Esophagus muscularis mucosa (tissue), 4 donors: ENCODE data around the gene ABTB1. TPM values are rescaled to one million over a fixed set of nuclear protein-coding genes. Genes with fewer than 3 reads are reported as not detected.
A peak's percentile ranks its signal among the peaks of the same experiment; 100 is the strongest.

Experiments used
- DNase-seq: peaks from one replicate; pipeline ENCODE4 v3.0.0-alpha.2; 2017; ENCODE audit errors: extremely low spot score
- H3K27ac ChIP-seq, 4 donors: fragments of 200-600 bp; sonication (generic); replicated peaks in 1 of 4; 1 replicate in 3 of 4; 2 replicates in 1 of 4; pipeline ENCODE4 v1.5.1; 2016 to 2019; ENCODE audit warnings: mild to moderate bottlenecking in 1 of 4
- H3K27me3 ChIP-seq, 4 donors: fragments of 200-600 bp; sonication (generic); one replicate each; pipeline versions ENCODE4 v1.5.1 to v1.6.0; 2016 to 2019
- H3K36me3 ChIP-seq, 4 donors: fragments of 200-600 bp; sonication (generic); one replicate each; pipeline ENCODE4 v1.5.1; 2016 to 2019
- H3K4me1 ChIP-seq, 4 donors: fragments of 200-600 bp; sonication (generic); one replicate each; pipeline ENCODE4 v1.5.1; 2016 to 2019
- H3K4me3 ChIP-seq, 4 donors: fragments of 200-600 bp; sonication (generic); 1 replicate in 2 of 4; 2 replicates in 2 of 4; pipeline ENCODE4 v1.5.1; 2016 to 2019; ENCODE audit warnings: mild to moderate bottlenecking in 4 of 4, moderate library complexity in 1 of 4
- H3K9me3 ChIP-seq, 4 donors: fragments of 200-600 bp; sonication (generic); 1 replicate in 3 of 4; 2 replicates in 1 of 4; pipeline ENCODE4 v1.5.1; 2016 to 2019
- CTCF ChIP-seq, 3 experiments: fragments of 200-600 bp in 2 of 3; fragments of 450-650 bp in 1 of 3; sonication (generic) in 2 of 3; IDR thresholded peaks; one replicate each; pipeline ENCODE4 v1.5.1; 2017 to 2019; ENCODE audit warnings: antibody characterized with exemption in 3 of 3, mild to moderate bottlenecking in 2 of 3, moderate library complexity in 1 of 3
- EP300 ChIP-seq: sonication (generic); formaldehyde crosslinking; IDR thresholded peaks from one replicate; pipeline ENCODE4 v1.6.1; 2017; ENCODE audit warnings: antibody characterized with exemption
- POLR2A ChIP-seq: fragments of 450-650 bp; IDR thresholded peaks from one replicate; pipeline ENCODE4 v1.6.1; 2017; ENCODE audit warnings: antibody characterized with exemption, moderate library complexity, mild to moderate bottlenecking, low read depth
- POLR2AphosphoS5 ChIP-seq, 2 donors: sonication (generic); formaldehyde crosslinking; IDR thresholded peaks; one replicate each; pipeline ENCODE4 v1.6.1; 2017; ENCODE audit warnings: antibody characterized with exemption in 2 of 2
- WGBS: methylation state at CpG from one replicate; pipeline ENCODE4 v1.1.5; 2018; 5-methylcytosine and 5-hydroxymethylcytosine counted together
- intact Hi-C: fragments of 100-400 bp; cut with DNase I; formaldehyde crosslinking; loops from one replicate; pipeline ENCODE4 v1.15.1; 2023
- total RNA-seq, 4 donors: library from RNA; depleted of rRNA; stranded (reverse); fragments of >200 nt; gene quantifications; one replicate each; pipeline versions ENCODE4 v1.1.0 to v1.2.1, GENCODE V29; 2016

The ABTB1 gene
- total RNA-seq, 4 donors from 2014 or later: 21.7 to 44.4 (median 40.6) TPM

- Histone ChIP-seq H3K36me3 (peaks cover 0 to 33% (median 15%) of the 10 kb centered on the region in 4 donors), H3K27me3 (no peaks in the 10 kb centered on the region), H3K4me3 (no peak overlapping the region), H3K9me3 (no peaks in the 10 kb centered on the region), H3K27ac (peak overlapping the region; percentile 49 to 73 (median 70)), H3K4me1 (peaks cover 58 to 75% (median 67%) of the 10 kb centered on the region in 4 donors)
- 76% methylated on average over 3 of the region's 3 CpGs for WGBS
- DNase-seq: no peak
- intact Hi-C loops: no loop called here
- TF ChIP-seq EP300 (no peak), POLR2AphosphoS5 (IDR thresholded peaks at IDR 0.05) (no peak), CTCF (IDR thresholded peaks at IDR 0.05) (no peak), POLR2A (no peak)
Measured at GRCh38 chr3:127709320-127710060, 36.7 kb downstream of the ABTB1 start.

- 59% methylated on average over 18 of the region's 18 CpGs for WGBS
- intact Hi-C loops: no loop called here
Measured at GRCh38 chr3:127710155-127710941, 37.6 kb downstream of the ABTB1 start.

GRCh38 chr3:127711021-127711695 is 38.4 kb downstream of the ABTB1 start:
- peaks cover 64 to 88% (median 76%) of the 10 kb centered on the region in 4 donors for H3K4me1 ChIP-seq
- H3K27ac ChIP-seq: peak overlapping the region; percentile 43 to 71 (median 60)
- DNase-seq: no peak
- WGBS: 78% methylated on average over 14 of the region's 14 CpGs
- H3K36me3 ChIP-seq: peaks cover 0 to 30% (median 9%) of the 10 kb centered on the region in 4 donors
- no peaks in the 10 kb centered on the region for H3K9me3 ChIP-seq
- H3K27me3 ChIP-seq: no peaks in the 10 kb centered on the region
- TF ChIP-seq EP300 (no peak), CTCF (IDR thresholded peaks at IDR 0.05) (no peak), POLR2A (no peak), POLR2AphosphoS5 (IDR thresholded peaks at IDR 0.05) (no peak)
- intact Hi-C loops: no loop called here
- no peak overlapping the region for H3K4me3 ChIP-seq

More at GRCh38 chr3:127710155-127710941, 37.6 kb downstream of the ABTB1 start:
- Histone ChIP-seq H3K4me3 (no peak overlapping the region), H3K9me3 (no peaks in the 10 kb centered on the region), H3K27me3 (no peaks in the 10 kb centered on the region), H3K4me1 (peaks cover 64 to 83% (median 71%) of the 10 kb centered on the region in 4 donors), H3K36me3 (peaks cover 0 to 30% (median 11%) of the 10 kb centered on the region in 4 donors), H3K27ac (peak overlapping the region; percentile 43 to 71 (median 60))
- DNase-seq: no peak
- TF ChIP-seq CTCF (IDR thresholded peaks at IDR 0.05) (no peak), POLR2AphosphoS5 (IDR thresholded peaks at IDR 0.05) (peak in 1 of 2 donors; percentile 33)

- Histone ChIP-seq H3K27me3 (no peaks in the 10 kb centered on the region), H3K36me3 (peaks cover 0 to 27% (median 11%) of the 10 kb centered on the region in 4 donors), H3K9me3 (no peaks in the 10 kb centered on the region), H3K4me3 (no peak overlapping the region), H3K27ac (peak overlapping the region in 2 of 4 donors; percentile 42 to 68), H3K4me1 (peaks cover 64 to 88% (median 78%) of the 10 kb centered on the region in 4 donors)
- no peak for DNase-seq
- WGBS: 89% methylated on average over 9 of the region's 14 CpGs
- TF ChIP-seq EP300: no peak
- no peak for TF ChIP-seq POLR2AphosphoS5 (IDR thresholded peaks at IDR 0.05)
- TF ChIP-seq POLR2A: no peak
- TF ChIP-seq CTCF (IDR thresholded peaks at IDR 0.05): no peak
- intact Hi-C loops: no loop called here
Measured at GRCh38 chr3:127711896-127712295, 39.1 kb downstream of the ABTB1 start.
